Body of pancreas (tissue), 4 donors: Measurements from ENCODE around the gene RANBP17.

Experiments
- CTCF ChIP-seq, 7 experiments: fragments of 450-650 bp in 4 of 7; fragments of 200-600 bp in 3 of 7; sonication (generic) in 3 of 7; IDR thresholded peaks; one replicate each; pipeline ENCODE4 v1.5.1; 2016 to 2019; ENCODE audit warnings: antibody characterized with exemption in 7 of 7
- POLR2A ChIP-seq, 3 donors: fragments of 450-650 bp; IDR thresholded peaks; one replicate each; pipeline ENCODE4 v1.6.1; 2016; ENCODE audit warnings: antibody characterized with exemption in 3 of 3, mild to moderate bottlenecking in 2 of 3

DNA sequence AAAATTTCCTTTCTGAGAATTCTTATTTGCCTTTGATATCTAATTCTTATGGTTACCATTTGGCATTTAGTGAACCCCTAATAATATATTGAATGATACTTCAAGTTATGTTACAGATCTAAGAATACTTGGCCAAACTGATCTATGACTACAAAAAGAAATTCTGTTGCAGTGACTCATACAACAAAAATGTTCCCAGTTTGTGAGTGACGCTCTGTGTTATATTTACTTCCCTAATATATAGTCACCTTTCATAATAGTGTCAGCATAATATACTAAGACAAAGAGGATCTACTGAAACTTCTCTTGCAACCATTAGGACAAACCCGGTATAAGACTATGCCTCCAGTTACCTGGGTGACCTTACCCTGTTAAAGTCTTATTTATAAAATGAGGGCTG is 230.4 kb downstream of the RANBP17 start:
- TF ChIP-seq POLR2A (IDR thresholded peaks at IDR 0.05) (no peak), CTCF (IDR thresholded peaks at IDR 0.05) (no peak)
